Left renal pelvis (tissue), 4 donors: Measurements from ENCODE around the gene C1QTNF7. TPM values are rescaled to one million over a fixed set of nuclear protein-coding genes. Genes with fewer than 3 reads are reported as not detected.

Experiments used
- polyA plus RNA-seq, 4 donors: library from polyadenylated mRNA; unstranded; fragments of 120-200 nt; gene quantifications; one replicate each; pipeline ENCODE4 v1.2.1, GENCODE V29; 2013; ENCODE audit not compliant: insufficient read length in 4 of 4

Gene C1QTNF7
- polyA plus RNA-seq, 4 donors = 8.0 to 28.0 (median 22.7) TPM

Other genes starting within 250 kb of the C1QTNF7 start
- 10 to 100 TPM; 40.8 to 57.6 (median 55.4) TPM for gene CC2D2A, start 41.8 kb downstream of the C1QTNF7 start, polyA plus RNA-seq
- 100 to 1,000 TPM in 3 of 4 donors, 10 to 100 TPM in 1; 95.9 to 145 (median 128) TPM for gene FBXL5, start 227.3 kb downstream of the C1QTNF7 start, polyA plus RNA-seq